ENCODE results near the gene HES4.
"Not testable (repeated sequence)": the region's sequence is repeated elsewhere in the genome, so short reads cannot be mapped to it uniquely, and the experiment has no call there.

HES4 gene

GRCh38 chr1:1033009-1033587 lies 33.2 kb upstream of the HES4 start:
- DNase-seq (ENCODE audit: low spot score) = peak; percentile 85

GRCh38 chr1:1032424-1032823 lies 32.5 kb upstream of the HES4 start:
- DNase-seq (ENCODE audit: low spot score) = peak; percentile 26

- DNase-seq (ENCODE audit: low spot score) = no peak
Observed at GRCh38 chr1:1031659-1032235, 31.9 kb upstream of the HES4 start.

GRCh38 chr1:1030867-1031658 lies 31.2 kb upstream of the HES4 start:
- DNase-seq (ENCODE audit: low spot score) = not testable (repeated sequence)

- peak; percentile 30 for DNase-seq (ENCODE audit: low spot score)
Observed at GRCh38 chr1:1027791-1028190, 27.9 kb upstream of the HES4 start.

GRCh38 chr1:1026599-1027413 lies 26.9 kb upstream of the HES4 start:
- no peak for DNase-seq (ENCODE audit: low spot score)

- DNase-seq (ENCODE audit: low spot score) = no peak
Observed at GRCh38 chr1:1025730-1026129, 25.8 kb upstream of the HES4 start.

GRCh38 chr1:1024771-1025699 lies 25.1 kb upstream of the HES4 start:
- DNase-seq (ENCODE audit: low spot score) = peak; percentile 95

- no peak for DNase-seq (ENCODE audit: low spot score)
Observed at GRCh38 chr1:1024149-1024770, 24.4 kb upstream of the HES4 start.

- DNase-seq (ENCODE audit: low spot score) = peak; percentile 44
Observed at GRCh38 chr1:1023700-1024099, 23.8 kb upstream of the HES4 start.

GRCh38 chr1:1022302-1023009 lies 22.6 kb upstream of the HES4 start:
- DNase-seq (ENCODE audit: low spot score) = no peak

- DNase-seq (ENCODE audit: low spot score) = peak; percentile 78
Observed at GRCh38 chr1:1021920-1022259, 22.0 kb upstream of the HES4 start.

- peak; percentile 86 for DNase-seq (ENCODE audit: low spot score)
Observed at GRCh38 chr1:1021010-1021919, 21.4 kb upstream of the HES4 start.

GRCh38 chr1:1020415-1021009 lies 20.6 kb upstream of the HES4 start:
- DNase-seq (ENCODE audit: low spot score) = peak; percentile 48

- no peak for DNase-seq (ENCODE audit: low spot score)
Observed at GRCh38 chr1:1020000-1020404, 20.1 kb upstream of the HES4 start, which contains the start of gene AGRN. TSS of gene AGRN (plus strand) at chr1:1020120. CDS start at chr1:1020173, 53 bp downstream.

GRCh38 chr1:1019122-1019999 lies 19.5 kb upstream of the HES4 start:
- peak; percentile 96 for DNase-seq (ENCODE audit: low spot score)

- not testable (repeated sequence) for DNase-seq (ENCODE audit: low spot score)
Observed at GRCh38 chr1:1018321-1018685, 18.4 kb upstream of the HES4 start.

All from kidney tubule cell (primary cell).